ENCODE measurements around the gene KCNG2. TPM values are rescaled to one million over a fixed set of nuclear protein-coding genes. Genes with fewer than 3 reads are reported as not detected.

KCNG2 gene
- total RNA-seq, 2 donors from 2014 or later = not detected

DNA sequence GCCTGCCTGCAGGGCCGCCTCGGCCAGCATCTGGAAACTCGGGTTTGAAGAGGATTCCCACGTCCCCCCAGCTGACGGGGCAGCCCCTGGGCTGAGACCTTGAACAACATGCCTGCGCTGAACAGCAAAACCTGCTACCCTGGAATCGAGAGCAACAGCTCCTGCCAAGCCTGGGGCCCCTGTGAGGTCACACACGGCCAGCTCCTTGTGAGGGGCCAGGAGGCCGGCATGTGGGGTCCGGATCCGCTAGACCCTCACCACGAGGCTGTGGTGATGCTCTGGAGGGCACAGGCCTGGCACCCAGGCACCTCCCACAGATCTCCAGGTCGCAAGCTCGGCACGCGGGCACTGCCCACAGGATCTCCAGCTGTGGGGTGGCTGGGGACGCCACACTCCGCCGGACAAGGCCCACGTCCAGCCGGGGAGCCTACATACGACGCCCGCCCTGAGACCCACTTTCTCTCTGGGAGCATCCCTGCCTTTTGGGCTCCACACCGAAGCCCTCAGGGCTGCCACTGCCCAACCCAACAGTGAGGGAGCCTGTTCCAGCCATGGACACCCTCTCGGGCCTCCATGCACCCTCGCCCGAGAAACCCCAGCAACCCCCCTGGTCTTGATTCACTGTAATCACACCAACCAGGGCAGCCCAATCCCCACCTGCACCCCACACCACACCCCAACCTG lies 119.6 kb downstream of the KCNG2 start:
- 94 to 97% methylated on average over 9 to 27 of the region's 28 CpGs for WGBS, 2 donors
- TF ChIP-seq POLR2A (IDR thresholded peaks at IDR 0.05) = no peak
- TF ChIP-seq, protein P1, sequence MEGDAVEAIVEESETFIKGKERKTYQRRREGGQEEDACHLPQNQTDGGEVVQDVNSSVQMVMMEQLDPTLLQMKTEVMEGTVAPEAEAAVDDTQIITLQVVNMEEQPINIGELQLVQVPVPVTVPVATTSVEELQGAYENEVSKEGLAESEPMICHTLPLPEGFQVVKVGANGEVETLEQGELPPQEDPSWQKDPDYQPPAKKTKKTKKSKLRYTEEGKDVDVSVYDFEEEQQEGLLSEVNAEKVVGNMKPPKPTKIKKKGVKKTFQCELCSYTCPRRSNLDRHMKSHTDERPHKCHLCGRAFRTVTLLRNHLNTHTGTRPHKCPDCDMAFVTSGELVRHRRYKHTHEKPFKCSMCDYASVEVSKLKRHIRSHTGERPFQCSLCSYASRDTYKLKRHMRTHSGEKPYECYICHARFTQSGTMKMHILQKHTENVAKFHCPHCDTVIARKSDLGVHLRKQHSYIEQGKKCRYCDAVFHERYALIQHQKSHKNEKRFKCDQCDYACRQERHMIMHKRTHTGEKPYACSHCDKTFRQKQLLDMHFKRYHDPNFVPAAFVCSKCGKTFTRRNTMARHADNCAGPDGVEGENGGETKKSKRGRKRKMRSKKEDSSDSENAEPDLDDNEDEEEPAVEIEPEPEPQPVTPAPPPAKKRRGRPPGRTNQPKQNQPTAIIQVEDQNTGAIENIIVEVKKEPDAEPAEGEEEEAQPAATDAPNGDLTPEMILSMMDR (IDR thresholded peaks at IDR 0.05) = no peak

DNA sequence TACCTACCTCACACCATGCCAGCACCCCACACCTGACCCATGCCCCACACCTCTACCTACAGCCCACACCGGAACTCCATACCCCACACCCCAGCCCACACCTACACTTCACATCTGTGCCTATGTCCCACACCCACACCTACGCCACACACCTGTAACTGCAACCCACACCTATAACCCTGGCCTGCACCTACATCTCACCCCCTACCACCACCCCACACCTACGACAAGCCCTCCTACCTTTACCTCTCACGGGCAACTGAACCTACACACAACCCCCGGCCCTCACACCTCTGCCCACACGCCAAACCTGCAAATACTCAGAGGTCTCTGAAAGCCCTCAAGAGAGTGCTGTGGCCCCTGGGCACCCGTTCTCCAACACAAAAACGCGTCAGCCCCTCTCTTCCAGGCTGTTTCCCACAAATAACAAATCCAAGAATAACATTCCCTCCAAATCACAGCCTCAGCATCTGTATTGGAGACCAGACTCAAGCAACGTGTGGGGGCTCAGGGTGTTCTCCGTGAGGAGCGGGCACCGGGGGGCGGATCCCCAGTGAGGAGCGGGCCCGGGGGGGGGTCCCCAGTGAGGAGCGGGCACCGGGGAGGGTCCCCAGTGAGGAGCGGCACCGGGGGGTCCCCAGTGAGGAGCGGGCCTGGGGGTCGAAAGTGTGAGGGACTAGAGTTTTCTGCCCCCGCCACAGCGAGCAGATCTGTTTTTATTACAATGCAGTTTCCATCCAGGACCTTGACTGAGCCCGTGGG lies 120.3 kb downstream of the KCNG2 start:
- no peaks in the 10 kb centered on the region for H3K4me1 ChIP-seq
- WGBS, 2 donors = 95% methylated on average over 23 to 25 of the region's 25 CpGs
- ATAC-seq (no peak), DNase-seq (peak in 2 of 4 donors; percentile 1 to 2)
- no peak overlapping the region for H3K4me3 ChIP-seq
- no peak overlapping the region for H3K27ac ChIP-seq
- peaks cover 0 to 2% of the 10 kb centered on the region in 2 donors for H3K36me3 ChIP-seq (replicated peaks in 1 of 2; ENCODE audit: insufficient read depth in 1 of 2, low read depth in 2 of 2)
- TF ChIP-seq, protein P1 (IDR thresholded peaks at IDR 0.05) = no peak
- no peak for TF ChIP-seq POLR2A (IDR thresholded peaks at IDR 0.05)
- intact Hi-C loops (cut with DNase I) = no loop called here
- no peaks in the 10 kb centered on the region for H3K27me3 ChIP-seq
- no peaks in the 10 kb centered on the region for H3K9me3 ChIP-seq

More for the DNA sequence above, 119.6 kb downstream of the KCNG2 start:
- H3K27ac ChIP-seq = no peak overlapping the region
- H3K4me3 ChIP-seq = no peak overlapping the region
- DNase-seq = peak in 1 of 4 donors; percentile 1
- intact Hi-C loops (cut with DNase I) = no loop called here
- ATAC-seq = no peak
- no peaks in the 10 kb centered on the region for H3K4me1 ChIP-seq
- peaks cover 0 to 4% of the 10 kb centered on the region in 2 donors for H3K36me3 ChIP-seq (replicated peaks in 1 of 2; ENCODE audit: insufficient read depth in 1 of 2, low read depth in 2 of 2)
- no peaks in the 10 kb centered on the region for H3K9me3 ChIP-seq
- H3K27me3 ChIP-seq = no peaks in the 10 kb centered on the region

DNA sequence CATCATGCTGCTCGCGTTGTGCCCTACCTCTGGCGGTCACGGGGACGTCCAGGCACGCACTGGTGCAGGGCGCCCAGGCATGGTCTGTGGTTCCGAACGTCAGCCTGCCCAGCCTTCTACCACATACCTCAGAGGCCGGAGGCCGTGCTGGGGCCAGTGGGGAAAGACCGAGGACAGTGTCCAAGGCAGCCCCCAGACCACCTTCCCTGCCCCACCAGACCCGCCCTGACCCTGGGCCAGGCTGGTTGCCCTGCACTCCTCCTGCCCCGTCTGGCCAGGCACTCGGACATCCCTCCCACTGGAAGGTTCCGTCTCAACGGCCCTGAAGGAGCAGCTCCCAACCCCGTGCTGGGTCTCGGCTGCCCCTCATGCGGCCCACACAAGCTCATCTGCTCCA lies 120.9 kb downstream of the KCNG2 start:
- intact Hi-C loops (cut with DNase I) = no loop called here
- no peak for ATAC-seq
- H3K4me3 ChIP-seq = no peak overlapping the region
- H3K4me1 ChIP-seq = peaks cover under 1% of the 10 kb centered on the region
- peak in 2 of 4 donors; percentile 0 to 4 for DNase-seq
- H3K36me3 ChIP-seq (replicated peaks in 1 of 2; ENCODE audit: insufficient read depth in 1 of 2, low read depth in 2 of 2) = peaks cover 0 to 2% of the 10 kb centered on the region in 2 donors
- H3K27me3 ChIP-seq = no peaks in the 10 kb centered on the region
- H3K9me3 ChIP-seq = no peaks in the 10 kb centered on the region
- WGBS, 2 donors = 93 to 96% methylated on average over 9 to 16 of the region's 20 CpGs
- no peak overlapping the region for H3K27ac ChIP-seq
- TF ChIP-seq, protein P1 (IDR thresholded peaks at IDR 0.05) = no peak
- TF ChIP-seq POLR2A (IDR thresholded peaks at IDR 0.05) = no peak

GRCh38 chr18:79919089-79919488 lies 121.4 kb downstream of the KCNG2 start:
- H3K9me3 ChIP-seq = no peaks in the 10 kb centered on the region
- H3K36me3 ChIP-seq (replicated peaks in 1 of 2; ENCODE audit: insufficient read depth in 1 of 2, low read depth in 2 of 2) = peaks cover 0 to 2% of the 10 kb centered on the region in 2 donors
- TF ChIP-seq, protein P1 (IDR thresholded peaks at IDR 0.05) = no peak
- TF ChIP-seq POLR2A (IDR thresholded peaks at IDR 0.05) = no peak
- 96 to 99% methylated on average over 14 to 17 of the region's 19 CpGs for WGBS, 2 donors
- H3K4me3 ChIP-seq = no peak overlapping the region
- ATAC-seq = no peak
- peak in 2 of 4 donors; percentile 1 to 5 for DNase-seq
- no peak overlapping the region for H3K27ac ChIP-seq
- intact Hi-C loops (cut with DNase I) = no loop called here
- H3K27me3 ChIP-seq = no peaks in the 10 kb centered on the region
- peaks cover 5% of the 10 kb centered on the region for H3K4me1 ChIP-seq

Data from body of pancreas (tissue), 4 donors.